WTC11 (cell line): ENCODE data around the gene CAMKMT. TPM values are rescaled to one million over a fixed set of nuclear protein-coding genes. Genes with fewer than 3 reads are reported as not detected.

Source experiments
- ATAC-seq: fragments of 200-7000 bp; cut with Tn5 transposase; 2 replicates; pipeline ENCODE4 v1.10.0; 2021; ENCODE audit warnings: mild to moderate bottlenecking, moderate library complexity
- CTCF ChIA-PET: fragments of 300-600 bp; sonication (Branson Sonifier 250); formaldehyde crosslinking; loops from one replicate; lab custom pipeline; 2021; ENCODE audit warnings: antibody characterized with exemption; lab: Charles Lee
- POLR2A ChIA-PET: fragments of 350-600 bp; sonication (Branson Sonifier 250); formaldehyde crosslinking; loops from one replicate; lab custom pipeline; 2021; ENCODE audit warnings: antibody characterized with exemption; lab: Charles Lee
- DNase-seq: peaks from one replicate; pipeline ENCODE4 v3.0.0; 2021; ENCODE audit warnings: low spot score
- H3K27ac Mint-ChIP-seq: 2 replicates; pipeline ENCODE4 v1.8.0; 2021; ENCODE audit warnings: mixed read lengths
- H3K27me3 Mint-ChIP-seq: 2 replicates; pipeline ENCODE4 v1.8.0; 2021; ENCODE audit warnings: low read depth, mild to moderate bottlenecking, moderate library complexity, mixed read lengths
- H3K36me3 Mint-ChIP-seq: 2 replicates; pipeline ENCODE4 v1.8.0; 2021; ENCODE audit warnings: mixed read lengths
- H3K4me1 Mint-ChIP-seq: 2 replicates; pipeline ENCODE4 v1.8.0; 2022; ENCODE audit warnings: mixed read lengths
- H3K4me3 Mint-ChIP-seq: 2 replicates; pipeline ENCODE4 v1.8.0; 2021; ENCODE audit warnings: mild to moderate bottlenecking, moderate library complexity, mixed read lengths
- H3K9me3 Mint-ChIP-seq: 2 replicates; pipeline ENCODE4 v1.8.0; 2021; ENCODE audit warnings: mixed read lengths
- CBFB ChIP-seq: sonication (generic); formaldehyde crosslinking; IDR thresholded peaks from 2 replicates; pipeline ENCODE4 v1.8.1; 2022; ENCODE audit warnings: mild to moderate bottlenecking, low read depth, missing genetic modification reagents
- ESRRA ChIP-seq: sonication (generic); formaldehyde crosslinking; IDR thresholded peaks from 2 replicates; pipeline ENCODE4 v1.8.1; 2022; ENCODE audit warnings: mild to moderate bottlenecking, missing genetic modification reagents, borderline replicate concordance
- HMGA2 ChIP-seq: fragments of 250-450 bp; sonication (Bioruptor Pico); IDR thresholded peaks from 2 replicates; pipeline ENCODE4 v1.4.0; 2021; ENCODE audit warnings: mild to moderate bottlenecking, moderate library complexity
- KAT7 ChIP-seq: sonication (generic); formaldehyde crosslinking; IDR thresholded peaks from 2 replicates; pipeline ENCODE4 v1.8.1; 2023; ENCODE audit warnings: missing genetic modification reagents, mild to moderate bottlenecking, borderline replicate concordance
- MXD4 ChIP-seq: fragments of 250-450 bp; sonication (Bioruptor Pico); IDR thresholded peaks from 2 replicates; pipeline ENCODE4 v1.8.0; 2021; ENCODE audit warnings: mild to moderate bottlenecking, moderate library complexity, borderline replicate concordance
- MYBL2 ChIP-seq: sonication (generic); formaldehyde crosslinking; IDR thresholded peaks from 2 replicates; pipeline ENCODE4 v1.8.1; 2023; ENCODE audit warnings: mild to moderate bottlenecking, moderate library complexity, missing genetic modification reagents
- NFATC4 ChIP-seq: fragments of 250-450 bp; sonication (Bioruptor Pico); IDR thresholded peaks from 2 replicates; pipeline ENCODE4 v1.9.0; 2021; ENCODE audit warnings: mild to moderate bottlenecking
- NR2C2 ChIP-seq: sonication (generic); formaldehyde crosslinking; IDR thresholded peaks from 2 replicates; pipeline ENCODE4 v1.8.0; 2022; ENCODE audit warnings: mild to moderate bottlenecking, missing genetic modification reagents
- SMAD4 ChIP-seq: sonication (generic); formaldehyde crosslinking; IDR thresholded peaks from 2 replicates; pipeline ENCODE4 v1.8.0; 2022; ENCODE audit warnings: mild to moderate bottlenecking, missing genetic modification reagents
- TP53 ChIP-seq: sonication (generic); formaldehyde crosslinking; IDR thresholded peaks from 2 replicates; pipeline ENCODE4 v1.8.1; 2023; ENCODE audit warnings: mild to moderate bottlenecking, missing genetic modification reagents
- ZBTB21 ChIP-seq: sonication (generic); formaldehyde crosslinking; IDR thresholded peaks from 2 replicates; pipeline ENCODE4 v1.8.1; 2023; ENCODE audit warnings: mild to moderate bottlenecking, missing genetic modification reagents, borderline replicate concordance
- ZNF219 ChIP-seq: sonication (generic); formaldehyde crosslinking; IDR thresholded peaks from 2 replicates; pipeline ENCODE4 v1.8.0; 2023; ENCODE audit warnings: missing genetic modification reagents, mild to moderate bottlenecking, borderline replicate concordance
- ZNF232 ChIP-seq: sonication (generic); formaldehyde crosslinking; IDR thresholded peaks from 2 replicates; pipeline ENCODE4 v1.8.0; 2022; ENCODE audit warnings: mild to moderate bottlenecking, missing genetic modification reagents
- ZNF317 ChIP-seq: sonication (generic); formaldehyde crosslinking; IDR thresholded peaks from 2 replicates; pipeline ENCODE4 v1.8.1; 2023; ENCODE audit warnings: low read depth, mild to moderate bottlenecking, moderate library complexity, missing genetic modification reagents, borderline replicate concordance
- ZNF671 ChIP-seq: fragments of 250-450 bp; sonication (Bioruptor Pico); IDR thresholded peaks from 2 replicates; pipeline ENCODE4 v1.8.0; 2021; ENCODE audit warnings: mild to moderate bottlenecking
- total RNA-seq: library from RNA; stranded (reverse); gene quantifications from 3 replicates; pipeline ENCODE4 v1.2.3, GENCODE V29; 2021
- TF ChIP-seq, protein P1 (sequence below): sonication (generic); formaldehyde crosslinking; IDR thresholded peaks from 2 replicates; pipeline ENCODE4 v1.8.0; 2022; ENCODE audit warnings: mild to moderate bottlenecking, missing genetic modification reagents
- TF ChIP-seq, protein P2 (sequence below): sonication (generic); formaldehyde crosslinking; IDR thresholded peaks from 2 replicates; pipeline ENCODE4 v1.8.0; 2022; ENCODE audit warnings: mild to moderate bottlenecking, missing genetic modification reagents
- TF ChIP-seq, protein P3 (sequence below): sonication (generic); formaldehyde crosslinking; IDR thresholded peaks from 2 replicates; pipeline ENCODE4 v1.8.0; 2022; ENCODE audit warnings: missing genetic modification reagents
- TF ChIP-seq, protein P4 (sequence below): sonication (generic); formaldehyde crosslinking; IDR thresholded peaks from 2 replicates; pipeline ENCODE4 v1.8.1; 2022; ENCODE audit warnings: low read depth, mild to moderate bottlenecking, moderate library complexity, missing genetic modification reagents, borderline replicate concordance
- TF ChIP-seq, protein P5 (sequence below): sonication (generic); formaldehyde crosslinking; IDR thresholded peaks from 2 replicates; pipeline ENCODE4 v1.8.0; 2022; ENCODE audit warnings: mild to moderate bottlenecking, missing genetic modification reagents
- TF ChIP-seq, protein P6 (sequence below): sonication (generic); formaldehyde crosslinking; conservative IDR thresholded peaks from 2 replicates; pipeline ENCODE4 v1.8.1; 2023; ENCODE audit warnings: mild to moderate bottlenecking, low read depth, missing genetic modification reagents, moderate library complexity

CAMKMT gene
- total RNA-seq, 1 experiment from 2014 or later = 20.6 TPM

DNA sequence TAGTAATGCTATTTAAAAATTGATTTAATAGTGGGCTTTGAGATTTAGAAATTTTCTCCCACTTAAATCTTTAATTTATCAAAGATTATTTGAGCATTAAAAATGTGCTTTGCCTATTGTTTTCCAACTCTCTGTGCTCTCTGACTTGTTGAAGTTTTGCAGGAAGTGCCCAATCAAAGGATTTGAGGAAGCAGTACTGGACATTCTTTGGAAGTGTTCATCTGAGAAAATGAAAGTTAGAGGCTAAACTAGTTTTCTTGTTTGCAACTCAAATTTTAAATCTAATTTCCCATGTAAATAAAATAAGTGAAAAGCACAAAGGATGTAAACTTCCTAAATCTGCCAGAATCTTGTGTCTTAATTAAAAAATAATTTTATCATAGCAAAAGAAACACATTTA lies 89.1 kb downstream of the CAMKMT start:
- Mint-ChIP-seq H3K27me3 (no peaks in the 10 kb centered on the region), H3K4me3 (no peak overlapping the region), H3K9me3 (peaks cover under 1% of the 10 kb centered on the region), H3K27ac (no peak overlapping the region)
- POLR2A ChIA-PET = no interaction called here
- ATAC-seq = no peak
- TF ChIP-seq, protein P1, sequence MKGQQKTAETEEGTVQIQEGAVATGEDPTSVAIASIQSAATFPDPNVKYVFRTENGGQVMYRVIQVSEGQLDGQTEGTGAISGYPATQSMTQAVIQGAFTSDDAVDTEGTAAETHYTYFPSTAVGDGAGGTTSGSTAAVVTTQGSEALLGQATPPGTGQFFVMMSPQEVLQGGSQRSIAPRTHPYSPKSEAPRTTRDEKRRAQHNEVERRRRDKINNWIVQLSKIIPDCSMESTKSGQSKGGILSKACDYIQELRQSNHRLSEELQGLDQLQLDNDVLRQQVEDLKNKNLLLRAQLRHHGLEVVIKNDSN (CRISPR knock-in tag) = no peak
- no peak for TF ChIP-seq KAT7 (CRISPR knock-in tag)
- TF ChIP-seq, all 79 proteins: peak for 0
- H3K4me1 Mint-ChIP-seq = peaks cover 38% of the 10 kb centered on the region
- CTCF ChIA-PET = interaction anchor here (1.1 to 1.2 kb wide), 2 partner anchors 29 to 58 kb away, joined by 4 read pairs; no protein-coding TSS in a partner anchor
- peaks cover 5% of the 10 kb centered on the region for H3K36me3 Mint-ChIP-seq
- no peak for DNase-seq

DNA sequence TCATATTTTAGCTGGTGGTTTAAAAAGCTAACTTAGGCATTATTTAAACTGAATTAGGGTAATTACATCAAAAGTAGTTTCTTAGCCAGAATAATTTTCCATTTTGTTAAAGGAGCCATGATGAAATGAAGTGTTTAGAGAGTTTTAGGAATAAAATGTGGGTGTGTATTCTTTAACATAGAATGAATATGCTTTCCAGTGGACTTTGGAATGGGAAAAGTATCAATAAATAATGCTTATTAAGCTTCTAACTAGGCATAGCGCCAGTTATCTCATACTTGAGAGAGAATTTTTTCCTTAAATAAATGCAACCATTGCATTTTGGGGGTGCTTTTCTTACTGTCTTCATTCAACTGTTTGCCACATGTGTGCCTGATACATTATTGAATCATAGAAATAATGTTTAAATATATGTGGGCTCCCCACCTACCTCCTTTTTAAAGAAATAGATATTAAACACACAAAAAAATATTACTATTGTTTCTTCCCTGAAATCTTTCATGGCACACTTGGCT lies 90.4 kb downstream of the CAMKMT start:
- ChIA-PET CTCF (no interaction called here), POLR2A (no interaction called here)
- DNase-seq (no peak), ATAC-seq (no peak)
- H3K27me3 Mint-ChIP-seq = no peaks in the 10 kb centered on the region
- no peaks in the 10 kb centered on the region for H3K36me3 Mint-ChIP-seq
- no peak overlapping the region for H3K4me3 Mint-ChIP-seq
- TF ChIP-seq MXD4 (CRISPR knock-in tag) (no peak), ZNF219 (CRISPR knock-in tag) (no peak), NFATC4 (CRISPR knock-in tag) (no peak), ESRRA (no peak), HMGA2 (CRISPR knock-in tag) (no peak), MYBL2 (CRISPR knock-in tag) (no peak), ZBTB21 (no peak), TP53 (CRISPR knock-in tag) (no peak), ZNF232 (no peak), CBFB (no peak), ZNF317 (CRISPR knock-in tag) (no peak)
- TF ChIP-seq, protein P2, sequence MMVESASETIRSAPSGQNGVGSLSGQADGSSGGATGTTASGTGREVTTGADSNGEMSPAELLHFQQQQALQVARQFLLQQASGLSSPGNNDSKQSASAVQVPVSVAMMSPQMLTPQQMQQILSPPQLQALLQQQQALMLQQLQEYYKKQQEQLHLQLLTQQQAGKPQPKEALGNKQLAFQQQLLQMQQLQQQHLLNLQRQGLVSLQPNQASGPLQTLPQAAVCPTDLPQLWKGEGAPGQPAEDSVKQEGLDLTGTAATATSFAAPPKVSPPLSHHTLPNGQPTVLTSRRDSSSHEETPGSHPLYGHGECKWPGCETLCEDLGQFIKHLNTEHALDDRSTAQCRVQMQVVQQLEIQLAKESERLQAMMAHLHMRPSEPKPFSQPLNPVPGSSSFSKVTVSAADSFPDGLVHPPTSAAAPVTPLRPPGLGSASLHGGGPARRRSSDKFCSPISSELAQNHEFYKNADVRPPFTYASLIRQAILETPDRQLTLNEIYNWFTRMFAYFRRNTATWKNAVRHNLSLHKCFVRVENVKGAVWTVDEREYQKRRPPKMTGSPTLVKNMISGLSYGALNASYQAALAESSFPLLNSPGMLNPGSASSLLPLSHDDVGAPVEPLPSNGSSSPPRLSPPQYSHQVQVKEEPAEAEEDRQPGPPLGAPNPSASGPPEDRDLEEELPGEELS (CRISPR knock-in tag) = no peak
- TF ChIP-seq, protein P3, sequence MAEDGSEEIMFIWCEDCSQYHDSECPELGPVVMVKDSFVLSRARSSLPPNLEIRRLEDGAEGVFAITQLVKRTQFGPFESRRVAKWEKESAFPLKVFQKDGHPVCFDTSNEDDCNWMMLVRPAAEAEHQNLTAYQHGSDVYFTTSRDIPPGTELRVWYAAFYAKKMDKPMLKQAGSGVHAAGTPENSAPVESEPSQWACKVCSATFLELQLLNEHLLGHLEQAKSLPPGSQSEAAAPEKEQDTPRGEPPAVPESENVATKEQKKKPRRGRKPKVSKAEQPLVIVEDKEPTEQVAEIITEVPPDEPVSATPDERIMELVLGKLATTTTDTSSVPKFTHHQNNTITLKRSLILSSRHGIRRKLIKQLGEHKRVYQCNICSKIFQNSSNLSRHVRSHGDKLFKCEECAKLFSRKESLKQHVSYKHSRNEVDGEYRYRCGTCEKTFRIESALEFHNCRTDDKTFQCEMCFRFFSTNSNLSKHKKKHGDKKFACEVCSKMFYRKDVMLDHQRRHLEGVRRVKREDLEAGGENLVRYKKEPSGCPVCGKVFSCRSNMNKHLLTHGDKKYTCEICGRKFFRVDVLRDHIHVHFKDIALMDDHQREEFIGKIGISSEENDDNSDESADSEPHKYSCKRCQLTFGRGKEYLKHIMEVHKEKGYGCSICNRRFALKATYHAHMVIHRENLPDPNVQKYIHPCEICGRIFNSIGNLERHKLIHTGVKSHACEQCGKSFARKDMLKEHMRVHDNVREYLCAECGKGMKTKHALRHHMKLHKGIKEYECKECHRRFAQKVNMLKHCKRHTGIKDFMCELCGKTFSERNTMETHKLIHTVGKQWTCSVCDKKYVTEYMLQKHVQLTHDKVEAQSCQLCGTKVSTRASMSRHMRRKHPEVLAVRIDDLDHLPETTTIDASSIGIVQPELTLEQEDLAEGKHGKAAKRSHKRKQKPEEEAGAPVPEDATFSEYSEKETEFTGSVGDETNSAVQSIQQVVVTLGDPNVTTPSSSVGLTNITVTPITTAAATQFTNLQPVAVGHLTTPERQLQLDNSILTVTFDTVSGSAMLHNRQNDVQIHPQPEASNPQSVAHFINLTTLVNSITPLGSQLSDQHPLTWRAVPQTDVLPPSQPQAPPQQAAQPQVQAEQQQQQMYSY (CRISPR knock-in tag) = no peak
- TF ChIP-seq, protein P4, sequence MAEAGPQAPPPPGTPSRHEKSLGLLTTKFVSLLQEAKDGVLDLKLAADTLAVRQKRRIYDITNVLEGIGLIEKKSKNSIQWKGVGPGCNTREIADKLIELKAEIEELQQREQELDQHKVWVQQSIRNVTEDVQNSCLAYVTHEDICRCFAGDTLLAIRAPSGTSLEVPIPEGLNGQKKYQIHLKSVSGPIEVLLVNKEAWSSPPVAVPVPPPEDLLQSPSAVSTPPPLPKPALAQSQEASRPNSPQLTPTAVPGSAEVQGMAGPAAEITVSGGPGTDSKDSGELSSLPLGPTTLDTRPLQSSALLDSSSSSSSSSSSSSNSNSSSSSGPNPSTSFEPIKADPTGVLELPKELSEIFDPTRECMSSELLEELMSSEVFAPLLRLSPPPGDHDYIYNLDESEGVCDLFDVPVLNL (CRISPR knock-in tag) = no peak
- TF ChIP-seq, all 79 proteins: peak for 0
- Mint-ChIP-seq H3K4me1 (peaks cover 45% of the 10 kb centered on the region), H3K9me3 (no peaks in the 10 kb centered on the region), H3K27ac (no peak overlapping the region)

DNA sequence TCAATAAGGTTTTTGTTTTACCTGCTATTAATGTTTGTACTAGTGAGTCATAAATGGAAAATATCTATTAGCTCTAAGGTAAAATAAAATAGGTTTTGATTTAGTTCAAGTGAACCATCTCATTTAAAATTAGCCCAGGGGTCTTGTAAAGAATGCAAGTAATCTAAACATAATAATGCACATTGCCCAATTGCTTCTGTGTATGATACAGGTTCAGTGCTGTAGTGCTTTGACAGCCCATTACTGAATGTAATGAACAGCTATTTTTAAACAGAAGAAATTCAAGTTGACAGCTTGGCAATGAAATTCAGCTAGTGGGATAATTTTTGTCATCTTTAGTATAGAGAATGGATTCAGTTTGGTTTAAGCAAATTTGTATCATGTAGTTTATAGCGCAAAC lies 91.5 kb downstream of the CAMKMT start:
- ChIA-PET POLR2A (no interaction called here), CTCF (no interaction called here)
- H3K27ac Mint-ChIP-seq = no peak overlapping the region
- DNase-seq = no peak
- no peaks in the 10 kb centered on the region for H3K9me3 Mint-ChIP-seq
- ATAC-seq = no peak
- peaks cover 48% of the 10 kb centered on the region for H3K4me1 Mint-ChIP-seq
- H3K4me3 Mint-ChIP-seq = no peak overlapping the region
- H3K27me3 Mint-ChIP-seq = no peaks in the 10 kb centered on the region
- H3K36me3 Mint-ChIP-seq = no peaks in the 10 kb centered on the region
- no peak for TF ChIP-seq ZNF671
- TF ChIP-seq SMAD4 (CRISPR knock-in tag) = no peak
- TF ChIP-seq, protein P5, sequence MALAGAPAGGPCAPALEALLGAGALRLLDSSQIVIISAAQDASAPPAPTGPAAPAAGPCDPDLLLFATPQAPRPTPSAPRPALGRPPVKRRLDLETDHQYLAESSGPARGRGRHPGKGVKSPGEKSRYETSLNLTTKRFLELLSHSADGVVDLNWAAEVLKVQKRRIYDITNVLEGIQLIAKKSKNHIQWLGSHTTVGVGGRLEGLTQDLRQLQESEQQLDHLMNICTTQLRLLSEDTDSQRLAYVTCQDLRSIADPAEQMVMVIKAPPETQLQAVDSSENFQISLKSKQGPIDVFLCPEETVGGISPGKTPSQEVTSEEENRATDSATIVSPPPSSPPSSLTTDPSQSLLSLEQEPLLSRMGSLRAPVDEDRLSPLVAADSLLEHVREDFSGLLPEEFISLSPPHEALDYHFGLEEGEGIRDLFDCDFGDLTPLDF = no peak
- TF ChIP-seq, protein P6, sequence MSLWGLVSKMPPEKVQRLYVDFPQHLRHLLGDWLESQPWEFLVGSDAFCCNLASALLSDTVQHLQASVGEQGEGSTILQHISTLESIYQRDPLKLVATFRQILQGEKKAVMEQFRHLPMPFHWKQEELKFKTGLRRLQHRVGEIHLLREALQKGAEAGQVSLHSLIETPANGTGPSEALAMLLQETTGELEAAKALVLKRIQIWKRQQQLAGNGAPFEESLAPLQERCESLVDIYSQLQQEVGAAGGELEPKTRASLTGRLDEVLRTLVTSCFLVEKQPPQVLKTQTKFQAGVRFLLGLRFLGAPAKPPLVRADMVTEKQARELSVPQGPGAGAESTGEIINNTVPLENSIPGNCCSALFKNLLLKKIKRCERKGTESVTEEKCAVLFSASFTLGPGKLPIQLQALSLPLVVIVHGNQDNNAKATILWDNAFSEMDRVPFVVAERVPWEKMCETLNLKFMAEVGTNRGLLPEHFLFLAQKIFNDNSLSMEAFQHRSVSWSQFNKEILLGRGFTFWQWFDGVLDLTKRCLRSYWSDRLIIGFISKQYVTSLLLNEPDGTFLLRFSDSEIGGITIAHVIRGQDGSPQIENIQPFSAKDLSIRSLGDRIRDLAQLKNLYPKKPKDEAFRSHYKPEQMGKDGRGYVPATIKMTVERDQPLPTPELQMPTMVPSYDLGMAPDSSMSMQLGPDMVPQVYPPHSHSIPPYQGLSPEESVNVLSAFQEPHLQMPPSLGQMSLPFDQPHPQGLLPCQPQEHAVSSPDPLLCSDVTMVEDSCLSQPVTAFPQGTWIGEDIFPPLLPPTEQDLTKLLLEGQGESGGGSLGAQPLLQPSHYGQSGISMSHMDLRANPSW (CRISPR knock-in tag) = no peak
- no peak for TF ChIP-seq NR2C2
